ENCODE data around the gene CYB5B.

CYB5B gene, protein sequence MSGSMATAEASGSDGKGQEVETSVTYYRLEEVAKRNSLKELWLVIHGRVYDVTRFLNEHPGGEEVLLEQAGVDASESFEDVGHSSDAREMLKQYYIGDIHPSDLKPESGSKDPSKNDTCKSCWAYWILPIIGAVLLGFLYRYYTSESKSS

DNA sequence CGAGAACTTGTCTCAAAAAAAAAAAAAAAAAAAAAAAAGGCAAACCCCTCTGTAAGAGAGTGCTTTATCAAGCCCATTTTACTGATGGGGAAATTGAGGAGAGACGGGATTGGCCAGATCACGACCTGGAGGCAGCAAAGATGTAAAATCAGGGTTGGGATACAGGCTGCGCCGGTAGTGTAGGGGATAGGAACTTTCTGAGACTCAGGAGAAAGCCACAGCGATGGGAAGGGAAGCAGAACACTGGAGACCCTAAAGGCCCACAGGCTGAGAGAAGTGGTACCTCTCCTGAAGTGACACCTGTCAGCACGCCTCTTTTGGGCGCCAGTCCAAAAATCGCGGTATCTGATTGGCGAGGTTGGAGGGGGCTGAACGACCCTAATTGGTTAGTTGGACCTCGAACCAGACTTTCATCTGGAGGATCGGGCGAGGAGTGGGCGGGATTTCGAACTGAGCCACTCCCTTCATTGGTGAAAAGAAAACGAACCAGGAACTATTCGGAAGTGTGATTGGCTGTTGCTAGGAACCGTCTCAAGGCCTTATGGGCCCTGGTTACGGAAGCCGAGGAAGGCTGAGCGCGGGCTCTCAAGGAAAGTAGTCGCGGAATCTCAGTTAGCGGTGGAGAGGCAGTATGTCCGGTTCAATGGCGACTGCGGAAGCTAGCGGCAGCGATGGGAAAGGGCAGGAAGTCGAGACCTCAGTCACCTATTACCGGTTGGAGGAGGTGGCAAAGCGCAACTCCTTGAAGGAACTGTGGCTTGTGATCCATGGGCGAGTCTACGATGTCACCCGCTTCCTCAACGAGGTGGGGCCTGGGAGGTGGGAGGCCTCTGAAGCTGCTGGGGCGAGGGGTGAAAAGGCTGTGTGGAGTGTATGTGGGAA lies at the start of gene CYB5B:
TSS of gene CYB5B (plus strand) at position 567 of the 882 bp plus-strand sequence. CDS start at position 632, 65 bp downstream.
- peak; percentile 93 for DNase-seq

DNA sequence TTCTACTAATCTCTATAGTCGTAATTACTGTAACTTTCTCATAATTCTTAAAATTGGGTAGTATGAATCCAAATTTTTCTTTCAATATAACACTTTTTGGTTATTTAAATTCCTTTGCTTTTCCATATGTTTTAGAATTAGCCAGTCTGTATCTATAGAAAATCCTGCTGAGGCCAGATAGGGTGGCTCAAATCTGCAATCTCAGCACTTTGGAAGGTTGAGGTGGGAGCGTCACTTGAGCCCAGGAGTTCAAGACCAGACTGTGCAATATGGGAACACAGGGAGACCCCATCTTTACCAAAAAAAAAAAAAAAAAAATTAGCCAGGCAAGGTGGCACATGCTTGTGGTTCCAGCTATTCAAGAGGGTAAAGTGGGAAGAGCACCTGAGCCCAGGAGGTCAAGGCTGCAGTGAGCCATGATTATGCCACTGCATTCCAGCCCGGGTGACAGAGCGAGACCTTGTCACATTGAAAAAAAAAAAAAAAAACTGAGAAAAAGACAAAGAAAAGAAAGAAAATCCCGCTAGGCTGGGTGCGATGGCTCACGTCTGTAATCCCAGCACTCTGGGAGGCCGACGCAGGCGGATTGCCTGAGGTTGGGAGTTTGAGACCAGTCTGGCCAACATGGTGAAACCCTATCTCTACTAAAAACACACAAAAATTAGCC lies 47.9 kb upstream of the CYB5B start:
- DNase-seq: no peak

DNA sequence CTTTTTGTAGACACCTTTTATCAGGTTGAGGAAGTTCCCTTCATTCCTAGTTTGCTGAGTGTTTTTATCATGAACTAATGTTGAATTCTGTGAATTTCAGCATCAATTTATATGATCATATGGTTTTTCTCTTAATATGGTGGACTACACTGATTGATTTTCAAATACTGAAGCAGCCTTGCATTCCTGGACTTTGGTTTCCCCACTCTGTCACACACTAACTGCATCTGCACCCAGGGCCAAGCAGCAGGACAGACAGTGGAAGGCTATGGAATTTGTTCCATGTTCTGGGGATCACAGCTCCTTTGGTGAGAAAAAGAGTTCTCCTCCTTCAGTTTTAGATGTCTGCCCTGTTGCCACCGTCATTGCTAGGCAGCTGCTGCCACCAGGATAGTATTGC lies 46.4 kb upstream of the CYB5B start:
- DNase-seq: no peak

DNA sequence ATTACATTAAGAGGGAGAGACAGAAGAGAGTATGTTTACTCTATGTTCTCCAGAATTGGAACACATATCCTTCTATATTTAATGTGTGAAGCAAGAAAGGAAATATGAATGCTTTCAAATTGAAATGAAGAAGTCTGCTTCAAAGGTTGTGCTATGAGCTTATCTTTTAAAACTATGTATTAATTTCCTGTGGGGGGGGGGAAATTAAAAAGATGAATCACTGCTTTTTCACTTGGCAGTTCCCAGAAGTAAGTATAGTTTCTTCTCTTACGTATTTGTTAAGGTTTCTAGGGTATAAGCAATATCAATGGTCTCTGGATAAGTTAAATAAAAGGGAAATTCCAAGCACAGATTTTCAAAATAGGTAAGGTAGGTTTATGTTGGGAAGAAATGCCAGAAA lies 45.7 kb upstream of the CYB5B start:
- no peak for DNase-seq

DNA sequence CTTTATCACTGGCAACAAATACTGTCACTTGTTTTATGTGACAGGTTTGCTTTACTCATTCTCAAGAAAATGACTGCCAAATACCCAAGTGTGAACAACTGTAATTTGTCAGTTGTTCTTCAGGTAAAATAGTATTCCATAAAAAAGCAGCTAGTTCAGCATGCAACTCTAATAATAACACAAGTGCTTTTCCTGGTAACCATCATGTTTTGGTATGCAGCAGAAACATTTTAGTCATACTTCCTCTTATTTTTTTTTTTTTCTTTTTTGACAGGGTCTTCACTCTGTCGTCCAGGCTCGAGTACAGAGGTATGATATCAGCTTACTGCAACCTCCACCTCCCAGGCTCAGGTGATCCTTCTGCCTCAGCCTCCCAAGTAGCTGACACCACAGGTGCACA lies 43.2 kb upstream of the CYB5B start:
- DNase-seq: no peak

DNA sequence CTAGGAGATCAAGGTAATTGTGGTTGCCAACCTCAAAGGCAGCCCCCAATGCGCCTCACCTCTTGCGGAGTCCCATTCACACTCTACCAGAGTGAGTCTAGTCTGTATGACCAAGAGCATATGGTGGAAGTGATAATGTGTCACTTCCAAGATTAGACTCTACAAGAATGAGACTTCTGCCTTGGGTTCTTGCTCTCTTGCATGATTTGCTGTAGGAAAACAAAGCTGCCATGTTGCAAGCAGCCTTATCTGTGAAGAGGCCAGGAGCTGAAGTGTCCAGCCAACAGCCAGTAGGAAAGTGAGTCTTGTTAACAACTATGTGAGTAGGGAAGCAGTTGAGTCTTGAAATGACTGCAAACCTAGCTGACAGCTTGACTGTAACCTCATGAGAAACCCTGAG lies 42.0 kb upstream of the CYB5B start:
- no peak for DNase-seq

DNA sequence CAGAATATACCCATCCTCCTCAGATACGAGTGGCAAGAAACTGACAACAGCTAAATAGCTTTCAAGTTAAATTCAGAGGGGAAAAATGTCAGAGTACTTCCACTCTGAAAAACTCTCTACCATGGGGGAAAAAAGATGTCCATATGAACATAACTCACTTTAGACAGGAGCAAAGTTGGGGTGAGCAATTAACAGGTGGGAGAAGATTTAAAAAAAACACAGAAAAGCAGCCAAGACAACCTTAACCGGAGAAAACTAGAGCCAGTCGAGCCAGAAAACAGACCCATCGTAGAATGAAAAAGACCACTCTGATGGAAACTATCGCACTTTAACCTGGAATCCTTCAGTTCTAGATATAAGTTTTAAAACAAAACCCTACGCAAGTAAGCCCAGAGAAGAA lies 39.4 kb upstream of the CYB5B start:
- no peak for DNase-seq

DNA sequence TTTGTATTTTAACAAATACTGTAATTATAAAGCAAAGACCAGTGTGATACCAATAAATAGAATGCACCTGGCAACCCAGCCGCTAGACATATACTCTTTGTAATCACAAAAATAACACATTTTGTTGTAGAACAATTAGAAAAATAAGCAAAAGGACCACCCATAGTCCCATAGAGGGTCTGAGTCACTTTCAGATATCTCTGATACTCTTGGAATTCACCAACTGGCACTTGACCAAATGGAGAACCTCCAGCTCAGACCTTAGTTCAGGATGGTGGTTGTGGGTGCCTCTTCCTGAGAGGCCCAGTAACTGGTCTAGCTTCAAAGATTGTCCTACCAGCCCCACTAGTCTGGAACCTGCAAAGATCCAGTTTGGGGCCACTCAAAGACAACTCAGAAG lies 37.8 kb upstream of the CYB5B start:
- peak; percentile 46 for DNase-seq

DNA sequence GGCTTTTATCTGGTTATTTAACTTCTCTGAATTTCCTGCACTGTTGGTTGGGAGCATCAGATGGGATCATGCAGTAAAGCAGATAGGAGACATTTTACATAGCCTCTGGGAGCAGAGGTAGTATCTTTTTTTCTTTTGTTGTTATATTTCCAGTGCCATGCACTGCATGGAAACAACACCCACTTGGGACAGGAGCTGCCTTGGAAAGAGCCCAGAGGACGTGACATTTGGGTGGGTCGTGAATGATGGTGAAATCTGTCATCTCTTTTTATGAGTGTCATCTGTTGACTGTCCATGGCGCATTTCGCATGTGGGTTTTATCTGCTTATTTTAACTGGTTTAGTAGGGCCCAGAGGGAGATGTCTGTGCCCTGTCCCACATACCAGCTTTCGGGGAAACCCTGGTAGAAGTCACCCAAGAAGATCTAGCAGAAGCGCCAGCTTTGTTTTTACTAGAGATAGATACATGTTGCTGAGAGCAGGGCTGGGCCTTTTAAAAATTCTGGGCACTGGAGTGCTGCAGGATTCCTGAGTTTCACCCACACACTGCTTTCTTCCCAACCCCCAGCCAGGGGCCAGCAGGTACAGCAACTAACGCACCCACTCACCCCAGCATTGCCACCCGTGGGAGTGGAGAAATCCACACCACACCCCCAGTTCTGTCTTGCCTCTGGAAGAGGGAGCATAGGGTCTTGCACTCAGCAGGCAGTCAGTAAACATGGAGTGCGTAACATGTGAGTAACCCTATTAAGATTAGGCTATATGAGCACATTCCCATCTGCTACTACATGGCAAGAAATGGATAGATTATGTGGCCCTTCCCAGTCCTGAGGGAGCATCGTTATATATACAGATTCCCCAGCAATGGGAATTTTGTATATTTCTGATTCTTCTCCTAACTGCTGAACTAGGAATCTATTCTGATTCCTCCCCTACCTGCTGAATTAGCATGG lies 30.2 kb upstream of the CYB5B start:
- peak; percentile 44 for DNase-seq

DNA sequence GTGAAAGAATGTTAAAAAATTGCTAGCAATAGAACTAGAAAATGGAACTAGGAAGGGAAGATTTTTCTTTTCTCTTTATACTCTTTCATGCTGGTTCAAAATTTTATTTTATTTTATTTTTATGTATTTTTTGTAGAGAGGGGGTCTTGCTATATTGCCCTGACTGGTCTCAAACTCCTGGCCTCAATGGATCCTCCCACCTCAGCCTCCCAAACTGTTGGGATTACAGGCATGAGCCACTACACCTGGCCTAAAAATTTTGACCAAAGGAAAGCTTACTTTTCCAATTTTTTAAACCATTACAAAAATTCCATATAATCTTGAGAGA lies 28.6 kb upstream of the CYB5B start:
- no peak for DNase-seq

DNA sequence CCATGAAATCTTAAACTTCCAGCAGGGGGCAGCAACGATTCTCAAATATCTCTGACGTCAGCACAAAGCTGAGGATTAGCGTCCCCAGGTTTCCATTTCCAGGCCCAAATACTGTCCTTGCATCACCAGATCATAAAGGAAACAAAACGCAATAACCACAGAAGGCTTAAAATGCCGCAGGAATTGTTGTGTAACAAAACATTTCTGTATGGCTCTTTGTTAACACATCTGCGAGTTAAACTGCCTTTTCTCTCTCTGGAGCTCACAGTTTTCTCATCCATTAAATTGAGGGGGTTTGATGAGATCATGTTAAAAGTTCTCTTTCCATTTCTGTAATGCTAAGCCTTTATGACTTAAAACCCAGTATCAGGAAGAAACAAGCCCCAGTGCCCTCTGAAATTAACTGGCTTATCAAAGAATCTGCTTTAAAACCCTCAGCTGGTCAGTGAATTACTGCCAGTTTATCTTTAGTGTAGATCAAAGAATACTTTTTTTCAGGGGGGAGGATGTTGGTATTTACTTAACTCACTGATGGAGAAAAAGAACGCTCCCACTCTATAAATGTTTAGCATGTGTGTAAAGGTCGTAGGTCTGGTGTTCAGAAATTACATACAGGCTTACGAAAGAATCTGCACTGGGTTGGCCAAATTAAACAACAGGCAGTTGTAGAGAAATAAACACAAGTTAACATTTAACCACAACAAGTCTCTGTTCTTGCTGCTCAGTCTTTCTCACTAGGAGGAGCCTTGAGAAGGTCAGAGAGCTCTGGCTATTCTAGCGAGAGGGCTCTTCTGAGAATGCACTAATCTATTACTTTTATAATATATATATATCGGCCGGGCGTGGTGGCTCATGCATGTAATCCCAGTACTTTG lies 28.0 kb upstream of the CYB5B start:
- peak; percentile 80 for DNase-seq

DNA sequence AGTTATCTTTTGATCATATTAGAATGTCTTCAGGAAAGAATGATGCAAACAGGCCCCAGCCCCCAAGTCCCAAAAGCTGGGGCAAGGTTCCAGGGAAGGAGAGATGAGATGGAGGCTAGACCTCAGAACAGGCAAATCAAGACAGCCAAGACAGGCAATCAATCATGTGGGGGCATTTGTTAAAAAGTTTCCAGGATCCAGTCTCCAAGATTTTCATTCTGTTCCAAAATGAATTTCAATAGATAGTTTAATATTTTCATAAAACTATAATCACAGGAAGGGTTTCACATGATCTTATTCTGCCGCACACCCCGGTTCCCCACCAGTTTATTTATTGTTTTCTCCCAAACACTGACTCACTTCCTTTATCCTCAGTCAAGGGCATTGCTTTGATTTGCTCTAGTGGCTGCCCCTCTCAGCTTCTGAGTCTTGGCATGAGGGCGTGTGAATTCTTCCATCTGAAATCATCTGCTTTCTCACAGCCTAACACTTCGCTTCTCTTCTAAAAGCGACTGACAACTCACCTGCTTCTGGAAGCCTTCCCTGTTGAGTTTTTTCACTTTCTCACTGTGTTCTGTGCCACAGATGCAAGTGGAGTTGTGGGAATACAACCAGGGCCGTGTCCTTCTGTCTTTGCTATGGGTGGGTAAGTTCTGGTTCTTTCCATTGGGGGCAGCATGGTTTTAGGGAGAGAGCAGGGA lies 26.4 kb upstream of the CYB5B start:
- peak; percentile 42 for DNase-seq

DNA sequence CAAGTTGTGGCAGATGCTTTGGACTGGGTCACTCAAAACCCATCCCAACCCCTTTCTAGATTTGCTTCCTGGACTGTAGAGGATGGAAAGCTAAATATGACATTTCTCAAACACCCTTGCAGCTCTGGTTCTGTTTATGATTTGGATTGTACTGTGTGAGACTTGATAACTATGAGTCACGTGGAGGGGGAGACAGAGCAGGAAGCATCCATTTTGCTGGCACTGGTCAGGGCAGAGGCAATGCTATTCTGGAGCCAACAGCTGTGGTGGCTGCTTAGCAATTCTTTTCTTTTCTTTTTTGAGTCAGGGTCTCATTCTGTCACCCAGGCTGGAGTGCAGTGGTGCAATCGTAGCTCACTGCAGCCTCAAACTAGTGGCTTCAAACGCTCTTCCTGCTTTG lies 25.1 kb upstream of the CYB5B start:
- DNase-seq: peak; percentile 44

DNA sequence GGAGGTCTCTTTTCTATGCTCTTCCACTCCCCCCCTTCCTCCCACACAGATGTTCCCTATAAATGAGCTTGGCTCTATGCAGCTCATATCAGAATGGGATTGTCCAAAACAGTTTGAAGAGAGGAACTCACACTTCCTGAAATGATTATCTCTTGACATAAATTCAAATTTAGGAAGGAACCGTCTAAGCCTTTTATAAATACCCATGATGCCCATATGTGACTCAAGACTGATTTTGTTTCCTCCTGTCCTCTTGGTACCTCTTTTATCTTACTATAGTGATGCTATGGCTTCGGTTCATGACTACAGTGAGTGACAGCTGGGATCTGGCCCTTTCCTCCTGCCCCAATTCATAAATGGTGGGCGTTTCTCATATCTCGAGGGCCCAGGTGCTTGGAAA lies 22.0 kb upstream of the CYB5B start:
- no peak for DNase-seq

DNA sequence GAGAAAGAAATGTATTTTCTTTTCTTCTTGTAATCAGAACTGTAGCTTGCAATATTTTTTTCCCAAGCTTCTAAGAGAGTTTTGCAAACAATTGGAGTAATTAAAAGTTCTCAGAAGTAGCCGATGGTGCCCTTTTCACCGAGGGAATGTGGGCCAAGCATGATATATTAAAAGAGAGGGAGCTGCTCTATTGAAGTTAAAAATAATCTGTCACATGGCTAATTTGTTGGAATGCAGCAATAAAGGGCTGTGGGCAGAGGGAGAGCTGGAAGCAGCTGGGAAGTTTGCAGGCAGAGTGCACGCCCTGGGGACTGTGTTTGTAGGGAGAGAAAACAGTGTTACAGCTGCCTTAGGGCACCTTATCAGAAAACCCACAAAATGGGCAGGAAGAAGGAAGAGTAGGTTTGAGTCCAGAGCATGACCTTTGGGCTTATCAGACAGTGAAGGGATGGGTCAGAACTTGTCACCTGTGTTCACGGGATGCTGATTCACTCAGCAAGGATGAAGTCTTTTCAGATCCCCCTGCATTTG lies 20.1 kb upstream of the CYB5B start:
- DNase-seq: peak; percentile 12

DNA sequence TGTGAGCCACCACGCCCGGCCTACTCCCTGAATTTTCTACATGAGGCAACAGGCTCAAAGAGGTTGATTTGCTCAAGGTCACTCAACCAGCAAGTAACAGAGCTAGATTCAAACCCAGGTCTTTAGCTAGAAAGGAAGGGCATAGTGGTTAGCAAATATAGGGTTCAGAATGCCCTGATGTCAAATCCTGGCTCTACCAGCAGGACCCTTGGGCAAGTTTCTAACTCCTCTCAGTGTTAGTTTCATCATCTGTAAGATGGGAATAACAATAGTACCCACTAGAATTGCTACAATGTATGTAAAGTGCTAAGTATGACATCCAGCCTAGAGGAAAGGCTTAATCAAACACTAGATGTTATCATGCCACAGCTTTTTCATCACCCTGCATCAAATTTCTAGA lies 19.1 kb upstream of the CYB5B start:
- no peak for DNase-seq

DNA sequence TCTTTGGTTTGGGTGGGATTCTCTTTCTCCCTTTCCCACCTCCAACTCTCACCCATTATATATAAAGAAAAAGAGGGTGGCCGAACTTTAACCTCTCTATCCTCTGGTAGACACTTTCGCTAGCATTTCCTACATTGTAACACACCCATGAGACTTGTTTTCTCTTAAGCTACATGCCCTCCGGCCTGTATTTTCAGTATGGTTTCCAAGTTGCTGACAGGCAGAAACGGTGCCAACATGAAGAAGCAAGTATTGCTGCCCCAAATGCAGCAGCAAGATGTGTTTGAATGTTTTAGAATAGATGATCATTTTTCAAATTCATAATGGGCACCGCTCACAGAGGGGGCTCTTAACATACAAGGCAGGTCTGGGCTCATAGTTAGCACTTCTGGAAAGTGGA lies 18.7 kb upstream of the CYB5B start:
- peak; percentile 35 for DNase-seq

DNA sequence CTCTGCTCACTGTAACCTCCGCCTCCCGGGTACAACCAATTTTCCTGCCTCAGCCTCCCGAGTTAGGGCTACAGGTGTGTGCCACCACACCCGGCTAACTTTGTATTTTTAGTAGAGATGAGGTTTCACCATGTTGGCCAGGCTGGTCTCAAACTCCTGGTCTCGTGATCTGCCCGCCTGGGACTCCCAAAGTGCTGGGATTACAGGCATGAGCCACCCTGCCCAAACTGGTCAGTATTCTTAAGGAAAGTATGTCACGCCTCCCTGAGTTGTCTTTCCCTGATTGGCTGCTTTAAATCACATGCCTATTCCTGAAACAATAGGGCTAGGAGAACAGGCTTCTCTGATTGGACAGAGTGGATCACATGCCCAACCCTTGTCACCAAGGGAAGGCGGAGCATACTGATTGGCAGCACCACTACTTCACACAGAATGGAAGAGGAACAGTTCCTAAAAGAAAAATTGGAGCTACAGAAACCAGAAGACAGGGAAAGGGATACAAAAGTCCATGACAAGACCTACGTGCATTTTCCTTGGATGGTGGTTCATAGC lies 17.6 kb upstream of the CYB5B start:
- DNase-seq: no peak

DNA sequence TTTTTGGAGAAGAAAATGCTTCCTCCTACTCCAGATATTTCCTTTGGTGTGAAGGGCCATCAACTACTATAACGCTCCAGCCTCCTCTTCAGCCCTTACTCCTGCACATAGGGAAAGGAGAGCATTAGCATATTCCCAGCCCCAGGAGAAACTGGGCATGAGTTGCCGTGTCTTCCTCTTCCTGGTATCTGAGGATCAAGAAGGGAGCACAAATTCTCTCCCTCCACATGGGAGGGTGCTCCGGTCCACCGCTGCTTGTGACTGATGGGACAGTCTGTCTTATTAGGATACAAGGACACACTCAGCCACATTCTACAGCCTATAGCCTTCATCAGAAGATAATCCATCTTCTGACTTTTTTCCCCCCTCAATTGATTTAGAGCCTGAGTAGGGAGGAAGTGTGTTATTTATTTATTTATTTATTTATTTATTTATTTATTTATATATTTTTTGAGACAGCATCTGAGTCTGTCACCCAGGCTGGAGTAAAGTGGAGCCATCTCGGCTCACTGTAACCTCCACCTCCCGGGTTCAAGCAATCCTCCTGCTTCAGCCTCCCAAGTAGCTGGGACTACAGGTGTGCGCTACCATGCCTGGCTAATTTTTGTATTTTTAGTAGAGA lies 16.6 kb upstream of the CYB5B start:
- DNase-seq: peak; percentile 28

DNA sequence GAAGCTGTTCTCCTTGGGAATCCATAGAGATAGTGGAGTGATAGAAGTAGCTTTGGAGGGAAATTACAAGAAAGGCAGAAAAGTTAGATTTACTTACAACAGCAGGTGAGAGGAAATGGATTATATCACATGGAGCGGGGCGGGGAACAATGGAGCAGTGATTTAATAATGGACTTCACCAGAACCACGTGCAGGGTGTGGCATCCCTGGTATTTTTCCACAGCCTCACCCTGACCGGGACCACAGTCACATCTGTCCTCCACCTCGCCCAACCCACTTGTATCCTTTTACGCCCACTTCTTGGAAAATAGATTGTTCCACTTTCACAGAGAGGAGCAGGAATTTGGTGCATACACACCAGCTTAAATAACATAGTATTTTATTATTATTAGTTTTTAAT lies 15.9 kb upstream of the CYB5B start:
- DNase-seq: peak; percentile 32
